OCI-LY1 (cell line): ENCODE results near the gene TRIM62.

Source experiments
- H2AFZ ChIP-seq: fragments of 200-600 bp; sonication (generic), shearing (Covaris generic); 2 replicates; pipeline ENCODE4 v1.6.0; 2014; ENCODE audit warnings: antibody characterized with exemption, mild to moderate bottlenecking, low read length
- H3F3A ChIP-seq: fragments of 200-600 bp; sonication (generic), shearing (Covaris generic); 2 replicates; pipeline ENCODE4 v1.6.0; 2014; ENCODE audit warnings: mild to moderate bottlenecking, antibody characterized with exemption, low read length, moderate library complexity; ENCODE audit not compliant: insufficient read depth
- H3K27ac ChIP-seq: fragments of 200-600 bp; sonication (generic); 2 replicates; pipeline ENCODE4 v1.5.1; 2014; ENCODE audit warnings: low read length, mixed run types, mild to moderate bottlenecking, low read depth; ENCODE audit not compliant: poor library complexity, severe bottlenecking
- H3K27me3 ChIP-seq: fragments of 200-600 bp; sonication (generic); 2 replicates; pipeline ENCODE4 v1.6.0; 2014; ENCODE audit warnings: antibody characterized with exemption, mild to moderate bottlenecking, low read length, moderate library complexity; ENCODE audit not compliant: insufficient read depth
- H3K36me3 ChIP-seq: fragments of 200-600 bp; sonication (generic); 2 replicates; pipeline ENCODE4 v1.6.1; 2014; ENCODE audit warnings: mild to moderate bottlenecking, antibody characterized with exemption, low read length, moderate library complexity, mixed read lengths; ENCODE audit not compliant: insufficient read depth
- H3K4me1 ChIP-seq: fragments of 200-600 bp; sonication (generic); 2 replicates; pipeline ENCODE4 v1.5.1; 2014; ENCODE audit warnings: mild to moderate bottlenecking, low read length, moderate library complexity; ENCODE audit not compliant: insufficient read depth, severe bottlenecking
- H3K4me2 ChIP-seq: fragments of 200-600 bp; sonication (generic), shearing (Covaris generic); 2 replicates; pipeline ENCODE4 v1.6.1; 2014; ENCODE audit warnings: low read length
- H3K4me3 ChIP-seq: fragments of 200-600 bp; sonication (generic); 2 replicates; pipeline ENCODE4 v1.5.1; 2014; ENCODE audit warnings: low read length, low read depth, mild to moderate bottlenecking, mixed read lengths; ENCODE audit not compliant: poor library complexity, severe bottlenecking
- H3K79me2 ChIP-seq: fragments of 200-600 bp; shearing (Covaris generic); 2 replicates; pipeline ENCODE4 v1.6.1; 2016; ENCODE audit warnings: mixed run types, low read length, mixed read lengths; ENCODE audit not compliant: insufficient read depth
- H3K9ac ChIP-seq: fragments of 200-600 bp; sonication (generic), shearing (Covaris generic); 2 replicates; pipeline ENCODE4 v1.6.1; 2014; ENCODE audit warnings: mild to moderate bottlenecking, low read length, mixed read lengths
- H3K9me2 ChIP-seq: fragments of 200-600 bp; sonication (generic), shearing (Covaris generic); 2 replicates; pipeline ENCODE4 v1.6.1; 2014; ENCODE audit warnings: low read depth, mild to moderate bottlenecking, low read length, mixed read lengths
- H3K9me3 ChIP-seq: fragments of 200-600 bp; shearing (Covaris generic); 2 replicates; pipeline ENCODE4 v1.6.1; 2014; ENCODE audit warnings: low read length, mixed read lengths
- H4K20me1 ChIP-seq: fragments of 200-600 bp; sonication (generic), shearing (Covaris generic); 2 replicates; pipeline ENCODE4 v1.6.0; 2016; ENCODE audit warnings: mild to moderate bottlenecking, low read length; ENCODE audit not compliant: insufficient read depth
- CTCF ChIP-seq: fragments of 200-600 bp; sonication (generic), shearing (Covaris generic); IDR thresholded peaks from 2 replicates; pipeline ENCODE4 v1.5.1; 2017; ENCODE audit warnings: mild to moderate bottlenecking, antibody characterized with exemption, low read length, moderate library complexity, mixed read lengths
- EZH2 ChIP-seq: fragments of 200-600 bp; sonication (generic), shearing (Covaris generic); IDR thresholded peaks from 2 replicates; pipeline ENCODE4 v1.8.0; 2017; ENCODE audit warnings: borderline replicate concordance, mixed run types, mild to moderate bottlenecking, antibody characterized with exemption, low read length, moderate library complexity, mixed read lengths

Gene TRIM62

GRCh38 chr1:33169290-33170055 is 12.4 kb downstream of the TRIM62 start:
- H2AFZ ChIP-seq = no peak overlapping the region
- H3K9ac ChIP-seq = no peak overlapping the region

GRCh38 chr1:33168556-33169289 is 13.1 kb downstream of the TRIM62 start:
- Histone ChIP-seq H4K20me1 (no peaks in the 10 kb centered on the region), H3K27me3 (no peaks in the 10 kb centered on the region), H3K4me2 (no peak overlapping the region), H3K79me2 (no peaks in the 10 kb centered on the region), H3K4me1 (peaks cover 6% of the 10 kb centered on the region), H3K27ac (no peak overlapping the region), H3K36me3 (no peaks in the 10 kb centered on the region), H3K9me2 (no peaks in the 10 kb centered on the region), H3K9me3 (no peaks in the 10 kb centered on the region), H2AFZ (no peak overlapping the region), H3F3A (no peaks in the 10 kb centered on the region), H3K9ac (no peak overlapping the region), H3K4me3 (no peak overlapping the region)
- TF ChIP-seq CTCF (no peak), EZH2 (no peak)

More at GRCh38 chr1:33169290-33170055, 12.4 kb downstream of the TRIM62 start:
- Histone ChIP-seq H3K4me3 (no peak overlapping the region), H3K9me2 (no peaks in the 10 kb centered on the region), H3K4me1 (peaks cover 6% of the 10 kb centered on the region), H3K36me3 (no peaks in the 10 kb centered on the region), H3K27ac (no peak overlapping the region), H3F3A (no peaks in the 10 kb centered on the region), H3K79me2 (no peaks in the 10 kb centered on the region), H4K20me1 (no peaks in the 10 kb centered on the region), H3K27me3 (no peaks in the 10 kb centered on the region), H3K9me3 (no peaks in the 10 kb centered on the region), H3K4me2 (no peak overlapping the region)
- TF ChIP-seq CTCF (no peak), EZH2 (no peak)

GRCh38 chr1:33167650-33168447 is 14.0 kb downstream of the TRIM62 start:
- no peak overlapping the region for H3K9ac ChIP-seq
- H4K20me1 ChIP-seq = no peaks in the 10 kb centered on the region
- no peak overlapping the region for H2AFZ ChIP-seq
- H3K4me3 ChIP-seq = no peak overlapping the region
- no peaks in the 10 kb centered on the region for H3K36me3 ChIP-seq
- H3K9me3 ChIP-seq = no peaks in the 10 kb centered on the region
- peaks cover 6% of the 10 kb centered on the region for H3K4me1 ChIP-seq
- H3K9me2 ChIP-seq = no peaks in the 10 kb centered on the region
- no peak overlapping the region for H3K4me2 ChIP-seq
- H3K79me2 ChIP-seq = no peaks in the 10 kb centered on the region
- H3K27me3 ChIP-seq = no peaks in the 10 kb centered on the region
- no peak overlapping the region for H3K27ac ChIP-seq
- no peaks in the 10 kb centered on the region for H3F3A ChIP-seq
- TF ChIP-seq EZH2 = no peak
- TF ChIP-seq CTCF = no peak
